ENCODE data around the gene PCP2. TPM values are rescaled to one million over a fixed set of nuclear protein-coding genes. Genes with fewer than 3 reads are reported as not detected.
A peak's percentile ranks its signal among the peaks of the same experiment; 100 is the strongest.

The PCP2 gene
- total and polyA plus RNA-seq, 2 donors from 2014 or later = 6.1 to 8.9 TPM

GRCh38 chr19:7622933-7623685, 10.4 kb downstream of the PCP2 start:
- intact Hi-C loops (cut with DNase I) = no loop called here
- Histone ChIP-seq H3K4me1 (ENCODE audit: control insufficient read depth in 2 of 3, insufficient read depth in 2 of 3, low read depth in 1 of 3, low read length in 3 of 3) (peaks cover 0 to 21% (median 6%) of the 10 kb centered on the region in 3 donors), H3K9me3 (ENCODE audit: control insufficient read depth in 2 of 3, insufficient read depth in 1 of 3, low read length in 3 of 3) (no peaks in the 10 kb centered on the region), H3K27ac (ENCODE audit: low read depth in 2 of 2, low read length in 2 of 2) (no peak overlapping the region), H3K4me3 (ENCODE audit: low read length in 3 of 3) (no peak overlapping the region), H3K27me3 (ENCODE audit: control insufficient read depth, insufficient read depth, low read length) (no peaks in the 10 kb centered on the region), H3K36me3 (ENCODE audit: control insufficient read depth in 2 of 3, insufficient read depth in 3 of 3, low read length in 3 of 3) (peaks cover 6 to 44% (median 20%) of the 10 kb centered on the region in 3 donors), H3K9ac (ENCODE audit: low read length in 3 of 3) (no peak overlapping the region)
- FAIRE-seq = no peak
- TF ChIP-seq, protein P1, sequence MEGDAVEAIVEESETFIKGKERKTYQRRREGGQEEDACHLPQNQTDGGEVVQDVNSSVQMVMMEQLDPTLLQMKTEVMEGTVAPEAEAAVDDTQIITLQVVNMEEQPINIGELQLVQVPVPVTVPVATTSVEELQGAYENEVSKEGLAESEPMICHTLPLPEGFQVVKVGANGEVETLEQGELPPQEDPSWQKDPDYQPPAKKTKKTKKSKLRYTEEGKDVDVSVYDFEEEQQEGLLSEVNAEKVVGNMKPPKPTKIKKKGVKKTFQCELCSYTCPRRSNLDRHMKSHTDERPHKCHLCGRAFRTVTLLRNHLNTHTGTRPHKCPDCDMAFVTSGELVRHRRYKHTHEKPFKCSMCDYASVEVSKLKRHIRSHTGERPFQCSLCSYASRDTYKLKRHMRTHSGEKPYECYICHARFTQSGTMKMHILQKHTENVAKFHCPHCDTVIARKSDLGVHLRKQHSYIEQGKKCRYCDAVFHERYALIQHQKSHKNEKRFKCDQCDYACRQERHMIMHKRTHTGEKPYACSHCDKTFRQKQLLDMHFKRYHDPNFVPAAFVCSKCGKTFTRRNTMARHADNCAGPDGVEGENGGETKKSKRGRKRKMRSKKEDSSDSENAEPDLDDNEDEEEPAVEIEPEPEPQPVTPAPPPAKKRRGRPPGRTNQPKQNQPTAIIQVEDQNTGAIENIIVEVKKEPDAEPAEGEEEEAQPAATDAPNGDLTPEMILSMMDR (IDR thresholded peaks at IDR 0.05; ENCODE audit: borderline replicate concordance, extremely low read depth, insufficient read depth) = no peak
- no peak for DNase-seq

- Histone ChIP-seq H3K27me3 (ENCODE audit: control insufficient read depth, insufficient read depth, low read length) (no peaks in the 10 kb centered on the region), H3K4me1 (ENCODE audit: control insufficient read depth in 2 of 3, insufficient read depth in 2 of 3, low read depth in 1 of 3, low read length in 3 of 3) (peaks cover 0 to 27% (median 12%) of the 10 kb centered on the region in 3 donors), H3K36me3 (ENCODE audit: control insufficient read depth in 2 of 3, insufficient read depth in 3 of 3, low read length in 3 of 3) (peaks cover 3 to 39% (median 20%) of the 10 kb centered on the region in 3 donors), H3K4me3 (ENCODE audit: low read length in 3 of 3) (no peak overlapping the region), H3K9ac (ENCODE audit: low read length in 3 of 3) (peak overlapping the region in 1 of 3 donors; percentile 40), H3K27ac (ENCODE audit: low read depth in 2 of 2, low read length in 2 of 2) (peak overlapping the region; percentile 66 to 97), H3K9me3 (ENCODE audit: control insufficient read depth in 2 of 3, insufficient read depth in 1 of 3, low read length in 3 of 3) (no peaks in the 10 kb centered on the region)
- DNase-seq (no peak), FAIRE-seq (no peak)
- intact Hi-C loops (cut with DNase I) = no loop called here
- TF ChIP-seq, protein P1 (IDR thresholded peaks at IDR 0.05; ENCODE audit: borderline replicate concordance, extremely low read depth, insufficient read depth) = no peak
These were observed 12.8 kb downstream of the PCP2 start for GRCh38 chr19:7620442-7621412.

- DNase-seq = peak in 1 of 5 donors; percentile 88
These were observed 13.7 kb downstream of the PCP2 start for GRCh38 chr19:7619671-7620441.

More at GRCh38 chr19:7619671-7620441, 13.7 kb downstream of the PCP2 start:
- Histone ChIP-seq H3K4me3 (ENCODE audit: low read length in 3 of 3) (no peak overlapping the region), H3K9me3 (ENCODE audit: control insufficient read depth in 2 of 3, insufficient read depth in 1 of 3, low read length in 3 of 3) (no peaks in the 10 kb centered on the region), H3K9ac (ENCODE audit: low read length in 3 of 3) (peak overlapping the region in 1 of 3 donors; percentile 40), H3K4me1 (ENCODE audit: control insufficient read depth in 2 of 3, insufficient read depth in 2 of 3, low read depth in 1 of 3, low read length in 3 of 3) (peaks cover 0 to 27% (median 12%) of the 10 kb centered on the region in 3 donors), H3K36me3 (ENCODE audit: control insufficient read depth in 2 of 3, insufficient read depth in 3 of 3, low read length in 3 of 3) (peaks cover 3 to 34% (median 20%) of the 10 kb centered on the region in 3 donors), H3K27ac (ENCODE audit: low read depth in 2 of 2, low read length in 2 of 2) (peak overlapping the region; percentile 66 to 97), H3K27me3 (ENCODE audit: control insufficient read depth, insufficient read depth, low read length) (no peaks in the 10 kb centered on the region)
- FAIRE-seq = no peak
- TF ChIP-seq, protein P1 (IDR thresholded peaks at IDR 0.05; ENCODE audit: borderline replicate concordance, extremely low read depth, insufficient read depth) = no peak
- intact Hi-C loops (cut with DNase I) = no loop called here
